Measurements from ENCODE around the gene KATNB1. TPM values are rescaled to one million over a fixed set of nuclear protein-coding genes. Genes with fewer than 3 reads are reported as not detected.

Gene KATNB1
- total RNA-seq, 1 donor from 2014 or later: 47.4 TPM

GRCh38 chr16:57724531-57724930, 11.0 kb upstream of the KATNB1 start:
- Mint-ChIP-seq H3K36me3 (ENCODE audit: low read depth) (no peaks in the 10 kb centered on the region), H3K4me3 (no peak overlapping the region), H3K27ac (ENCODE audit: unreplicated experiment) (no peak overlapping the region), H3K27me3 (ENCODE audit: low read depth) (no peaks in the 10 kb centered on the region), H3K4me1 (no peaks in the 10 kb centered on the region), H3K9me3 (no peaks in the 10 kb centered on the region)
- no peak for TF ChIP-seq CTCF (conservative IDR thresholded peaks at IDR 0.05)
- no peak for DNase-seq (ENCODE audit: low read depth, low spot score)

- Mint-ChIP-seq H3K36me3 (ENCODE audit: low read depth) (no peaks in the 10 kb centered on the region), H3K4me3 (no peak overlapping the region), H3K27me3 (ENCODE audit: low read depth) (no peaks in the 10 kb centered on the region), H3K27ac (ENCODE audit: unreplicated experiment) (no peak overlapping the region), H3K4me1 (no peaks in the 10 kb centered on the region), H3K9me3 (no peaks in the 10 kb centered on the region)
- TF ChIP-seq CTCF (conservative IDR thresholded peaks at IDR 0.05): no peak
- no peak for DNase-seq (ENCODE audit: low read depth, low spot score)
Observed at GRCh38 chr16:57725151-57725550, 10.4 kb upstream of the KATNB1 start.

GRCh38 chr16:57725554-57725953, 10.0 kb upstream of the KATNB1 start:
- DNase-seq (ENCODE audit: low read depth, low spot score): no peak
- Mint-ChIP-seq H3K27ac (ENCODE audit: unreplicated experiment) (no peak overlapping the region), H3K36me3 (ENCODE audit: low read depth) (no peaks in the 10 kb centered on the region), H3K4me1 (no peaks in the 10 kb centered on the region), H3K27me3 (ENCODE audit: low read depth) (no peaks in the 10 kb centered on the region), H3K4me3 (no peak overlapping the region), H3K9me3 (no peaks in the 10 kb centered on the region)
- TF ChIP-seq CTCF (conservative IDR thresholded peaks at IDR 0.05): no peak

GRCh38 chr16:57725976-57726375, 9.6 kb upstream of the KATNB1 start:
- Mint-ChIP-seq H3K4me1 (no peaks in the 10 kb centered on the region), H3K27ac (ENCODE audit: unreplicated experiment) (no peak overlapping the region), H3K36me3 (ENCODE audit: low read depth) (no peaks in the 10 kb centered on the region), H3K27me3 (ENCODE audit: low read depth) (no peaks in the 10 kb centered on the region), H3K9me3 (no peaks in the 10 kb centered on the region), H3K4me3 (no peak overlapping the region)
- no peak for DNase-seq (ENCODE audit: low read depth, low spot score)
- TF ChIP-seq CTCF (conservative IDR thresholded peaks at IDR 0.05): no peak

GRCh38 chr16:57726433-57726947, 9.1 kb upstream of the KATNB1 start:
- Mint-ChIP-seq H3K4me1 (no peaks in the 10 kb centered on the region), H3K4me3 (no peak overlapping the region), H3K27me3 (ENCODE audit: low read depth) (no peaks in the 10 kb centered on the region), H3K36me3 (ENCODE audit: low read depth) (no peaks in the 10 kb centered on the region), H3K9me3 (no peaks in the 10 kb centered on the region), H3K27ac (ENCODE audit: unreplicated experiment) (no peak overlapping the region)
- no peak for DNase-seq (ENCODE audit: low read depth, low spot score)
- no peak for TF ChIP-seq CTCF (conservative IDR thresholded peaks at IDR 0.05)

- Mint-ChIP-seq H3K9me3 (peaks cover under 1% of the 10 kb centered on the region), H3K27me3 (ENCODE audit: low read depth) (no peaks in the 10 kb centered on the region), H3K27ac (ENCODE audit: unreplicated experiment) (no peak overlapping the region), H3K4me1 (no peaks in the 10 kb centered on the region), H3K36me3 (ENCODE audit: low read depth) (peaks cover under 1% of the 10 kb centered on the region), H3K4me3 (no peak overlapping the region)
- no peak for DNase-seq (ENCODE audit: low read depth, low spot score)
- no peak for TF ChIP-seq CTCF (conservative IDR thresholded peaks at IDR 0.05)
Observed at GRCh38 chr16:57727610-57728009, 8.0 kb upstream of the KATNB1 start.
